Measurements from ENCODE around the gene ZFPM1. TPM values are rescaled to one million over a fixed set of nuclear protein-coding genes. Genes with fewer than 3 reads are reported as not detected.

The ZFPM1 gene
- total RNA-seq, 1 experiment from 2014 or later = 3.9 TPM

DNA sequence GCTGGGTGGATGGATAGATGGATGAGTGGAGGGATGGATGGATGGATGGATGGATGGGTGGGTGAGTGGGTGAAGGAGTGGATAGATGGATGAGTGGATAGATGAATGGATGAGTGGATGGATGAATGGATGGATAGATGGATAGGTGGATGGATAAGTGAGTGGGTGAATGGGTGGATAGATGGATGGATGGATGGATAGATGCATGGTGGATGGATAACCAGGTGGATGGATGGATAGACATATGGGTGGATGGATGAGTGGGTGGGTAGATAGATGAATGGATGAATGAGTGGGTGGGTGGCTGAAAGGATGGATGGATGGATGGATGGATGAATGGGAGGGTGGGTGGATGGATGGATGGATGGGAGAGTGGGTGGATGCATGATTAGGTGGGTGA, 66.2 kb downstream of the ZFPM1 start:
- intact Hi-C loops (cut with micrococcal nuclease; ENCODE audit: unreplicated experiment) (no loop called here), in situ Hi-C loops (cut with HindIII; ENCODE audit: low pct_unique_long_range_greater_than_20kb, low sequenced_read_pairs) (no loop called here)
- no peak overlapping the region for H3K4me3 ChIP-seq (ENCODE audit: low read depth in 2 of 2, low read length in 2 of 2)
- TF ChIP-seq POLR2AphosphoS5 (IDR thresholded peaks at IDR 0.05; ENCODE audit: low read depth, low read length) = no peak
- TF ChIP-seq CTCF (IDR thresholded peaks at IDR 0.05) = no peak
- no peak for TF ChIP-seq TCF7L2 (IDR thresholded peaks at IDR 0.05; ENCODE audit: low read depth, low read length)
- TF ChIP-seq, protein P1, sequence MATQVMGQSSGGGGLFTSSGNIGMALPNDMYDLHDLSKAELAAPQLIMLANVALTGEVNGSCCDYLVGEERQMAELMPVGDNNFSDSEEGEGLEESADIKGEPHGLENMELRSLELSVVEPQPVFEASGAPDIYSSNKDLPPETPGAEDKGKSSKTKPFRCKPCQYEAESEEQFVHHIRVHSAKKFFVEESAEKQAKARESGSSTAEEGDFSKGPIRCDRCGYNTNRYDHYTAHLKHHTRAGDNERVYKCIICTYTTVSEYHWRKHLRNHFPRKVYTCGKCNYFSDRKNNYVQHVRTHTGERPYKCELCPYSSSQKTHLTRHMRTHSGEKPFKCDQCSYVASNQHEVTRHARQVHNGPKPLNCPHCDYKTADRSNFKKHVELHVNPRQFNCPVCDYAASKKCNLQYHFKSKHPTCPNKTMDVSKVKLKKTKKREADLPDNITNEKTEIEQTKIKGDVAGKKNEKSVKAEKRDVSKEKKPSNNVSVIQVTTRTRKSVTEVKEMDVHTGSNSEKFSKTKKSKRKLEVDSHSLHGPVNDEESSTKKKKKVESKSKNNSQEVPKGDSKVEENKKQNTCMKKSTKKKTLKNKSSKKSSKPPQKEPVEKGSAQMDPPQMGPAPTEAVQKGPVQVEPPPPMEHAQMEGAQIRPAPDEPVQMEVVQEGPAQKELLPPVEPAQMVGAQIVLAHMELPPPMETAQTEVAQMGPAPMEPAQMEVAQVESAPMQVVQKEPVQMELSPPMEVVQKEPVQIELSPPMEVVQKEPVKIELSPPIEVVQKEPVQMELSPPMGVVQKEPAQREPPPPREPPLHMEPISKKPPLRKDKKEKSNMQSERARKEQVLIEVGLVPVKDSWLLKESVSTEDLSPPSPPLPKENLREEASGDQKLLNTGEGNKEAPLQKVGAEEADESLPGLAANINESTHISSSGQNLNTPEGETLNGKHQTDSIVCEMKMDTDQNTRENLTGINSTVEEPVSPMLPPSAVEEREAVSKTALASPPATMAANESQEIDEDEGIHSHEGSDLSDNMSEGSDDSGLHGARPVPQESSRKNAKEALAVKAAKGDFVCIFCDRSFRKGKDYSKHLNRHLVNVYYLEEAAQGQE (IDR thresholded peaks at IDR 0.05; ENCODE audit: insufficient read depth in 1 of 2, low read depth in 2 of 2, low read length in 1 of 2) = no peak
- no peak for TF ChIP-seq SIN3A (IDR thresholded peaks at IDR 0.05; ENCODE audit: borderline replicate concordance, insufficient read depth, low read depth, low read length)
- POLR2A ChIA-PET = interaction anchor here (0.6 kb wide), 1 partner anchor 161 kb away, joined by 3 read pairs; no protein-coding TSS in a partner anchor
- H3K27me3 ChIP-seq (ENCODE audit: control insufficient read depth, insufficient read depth, low read length) = no peaks in the 10 kb centered on the region
- DNase-seq (ENCODE audit: low read depth, low spot score) = no peak
- no peak for ATAC-seq
- H3K36me3 ChIP-seq (ENCODE audit: control insufficient read depth, insufficient read depth, low read length) = no peaks in the 10 kb centered on the region
- no peaks in the 10 kb centered on the region for H3K4me1 ChIP-seq (ENCODE audit: control insufficient read depth, insufficient read depth, low read length)
- no peaks in the 10 kb centered on the region for H3K9me3 ChIP-seq (ENCODE audit: control insufficient read depth, insufficient read depth, low read depth, low read length)
- CTCF ChIA-PET = no interaction called here
- H3K27ac ChIP-seq (ENCODE audit: low read length) = no peak overlapping the region
- no TSS peak for BruUV-seq (replicated peaks)

DNA sequence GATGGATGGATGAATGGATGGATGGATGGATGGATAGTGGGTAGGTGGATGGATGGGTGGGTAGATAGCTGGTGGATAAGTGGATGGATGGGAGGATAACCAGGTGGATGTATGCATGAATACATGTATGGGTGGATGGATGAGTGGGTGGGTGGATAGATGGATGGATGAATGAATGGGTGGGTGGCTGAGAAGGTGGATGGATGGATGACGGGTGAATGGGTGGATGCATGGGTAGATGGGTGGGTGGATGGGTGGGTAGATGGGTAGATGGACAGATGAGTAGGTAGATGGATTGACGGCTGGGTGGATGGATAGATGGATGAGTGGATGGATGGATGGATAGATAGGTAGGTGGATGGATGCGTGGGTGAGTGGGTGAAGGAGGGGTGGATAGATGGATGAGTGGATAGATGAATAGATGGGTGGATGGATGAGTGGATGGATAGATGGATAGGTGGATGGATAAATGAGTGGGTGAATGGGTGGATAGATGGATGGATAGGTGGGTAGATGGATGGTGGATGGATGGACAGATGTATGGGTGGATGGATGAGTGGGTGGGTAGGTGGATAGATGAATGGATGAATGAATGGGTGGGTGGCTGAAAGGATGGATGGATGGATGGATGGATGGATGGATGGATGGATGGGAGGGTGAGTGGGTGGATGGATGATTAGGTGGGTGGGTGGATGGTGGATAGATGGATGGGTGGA, 67.0 kb downstream of the ZFPM1 start:
- ChIA-PET POLR2A (no interaction called here), CTCF (no interaction called here)
- in situ Hi-C loops (cut with HindIII; ENCODE audit: low pct_unique_long_range_greater_than_20kb, low sequenced_read_pairs) (no loop called here), intact Hi-C loops (cut with micrococcal nuclease; ENCODE audit: unreplicated experiment) (no loop called here)
- no peaks in the 10 kb centered on the region for H3K27me3 ChIP-seq (ENCODE audit: control insufficient read depth, insufficient read depth, low read length)
- BruUV-seq (replicated peaks) = no TSS peak
- H3K4me3 ChIP-seq (ENCODE audit: low read depth in 2 of 2, low read length in 2 of 2) = no peak overlapping the region
- no peak overlapping the region for H3K27ac ChIP-seq (ENCODE audit: low read length)
- no peaks in the 10 kb centered on the region for H3K9me3 ChIP-seq (ENCODE audit: control insufficient read depth, insufficient read depth, low read depth, low read length)
- no peaks in the 10 kb centered on the region for H3K36me3 ChIP-seq (ENCODE audit: control insufficient read depth, insufficient read depth, low read length)
- H3K4me1 ChIP-seq (ENCODE audit: control insufficient read depth, insufficient read depth, low read length) = no peaks in the 10 kb centered on the region
- DNase-seq (ENCODE audit: low read depth, low spot score) = no peak
- ATAC-seq = no peak
- TF ChIP-seq, protein P1 (IDR thresholded peaks at IDR 0.05; ENCODE audit: insufficient read depth in 1 of 2, low read depth in 2 of 2, low read length in 1 of 2) = no peak
- TF ChIP-seq SIN3A (IDR thresholded peaks at IDR 0.05; ENCODE audit: borderline replicate concordance, insufficient read depth, low read depth, low read length) (no peak), POLR2AphosphoS5 (IDR thresholded peaks at IDR 0.05; ENCODE audit: low read depth, low read length) (no peak), TCF7L2 (IDR thresholded peaks at IDR 0.05; ENCODE audit: low read depth, low read length) (no peak), CTCF (IDR thresholded peaks at IDR 0.05) (no peak)

Measured in Panc1 (cell line).